PC-3 (cell line): ENCODE measurements around the gene E2F1. TPM values are rescaled to one million over a fixed set of nuclear protein-coding genes. Genes with fewer than 3 reads are reported as not detected.
"Not testable (repeated sequence)": the region's sequence is repeated elsewhere in the genome, so short reads cannot be mapped to it uniquely, and the experiment has no call there.

Experiments used
- ATAC-seq: fragments of 200-7000 bp; cut with Tn5 transposase; 2 replicates; pipeline ENCODE4 v1.9.1; 2020; ENCODE audit warnings: mild to moderate bottlenecking, moderate library complexity
- BruUV-seq: library from RNA; stranded (reverse); fragments of 400-500 nt; replicated peaks from 2 replicates; lab custom pipeline; 2021; lab: Mats Ljungman, UMichigan
- CTCF ChIA-PET: fragments of 300-600 bp; sonication (Branson Sonifier 250); formaldehyde crosslinking; loops from one replicate; lab custom pipeline; 2022; ENCODE audit warnings: antibody characterized with exemption; lab: Charles Lee
- POLR2A ChIA-PET: fragments of 300-600 bp; sonication (Branson Sonifier 250); formaldehyde crosslinking; loops from one replicate; lab custom pipeline; 2022; ENCODE audit warnings: antibody characterized with exemption; ENCODE audit not compliant: unreplicated experiment; lab: Charles Lee
- DNase-seq: peaks from one replicate; pipeline ENCODE4 v3.0.0-alpha.2; 2015
- H2AFZ ChIP-seq: fragments of 300-600 bp; sonication (generic); 2 replicates; pipeline ENCODE4 v1.6.0; 2016; ENCODE audit warnings: antibody characterized with exemption, low read length
- H3F3A ChIP-seq: fragments of 300-600 bp; sonication (generic); one replicate; pipeline ENCODE4 v1.6.0; 2017; ENCODE audit warnings: antibody characterized with exemption, low read length, control low read depth, mild to moderate bottlenecking; ENCODE audit not compliant: unreplicated experiment
- H3K27ac ChIP-seq: fragments of 300-600 bp; sonication (generic); 2 replicates; pipeline ENCODE4 v1.5.1; 2016; ENCODE audit warnings: mild to moderate bottlenecking, low read length
- H3K27me3 ChIP-seq: fragments of 300-600 bp; sonication (generic); 2 replicates; pipeline ENCODE4 v1.6.1; 2016; ENCODE audit warnings: low read length, mixed read lengths
- H3K36me3 ChIP-seq: fragments of 300-600 bp; sonication (generic); 2 replicates; pipeline ENCODE4 v1.6.1; 2016; ENCODE audit warnings: low read depth, mixed run types, low read length, mixed read lengths
- H3K4me1 ChIP-seq: fragments of 300-600 bp; sonication (generic); 2 replicates; pipeline ENCODE4 v1.5.1; 2016; ENCODE audit warnings: low read length; ENCODE audit not compliant: insufficient read depth
- H3K4me2 ChIP-seq: fragments of 300-600 bp; sonication (generic); 2 replicates; pipeline ENCODE4 v1.6.0; 2016; ENCODE audit warnings: low read length
- H3K4me3 ChIP-seq: fragments of 300-600 bp; sonication (generic); 2 replicates; pipeline ENCODE4 v1.5.1; 2016; ENCODE audit warnings: mild to moderate bottlenecking, low read length, mixed read lengths
- H3K79me2 ChIP-seq: fragments of 300-600 bp; sonication (generic); 2 replicates; pipeline ENCODE4 v1.6.1; 2017; ENCODE audit warnings: low read length, mixed read lengths
- H3K9ac ChIP-seq: fragments of 300-600 bp; sonication (generic); 2 replicates; pipeline ENCODE4 v1.6.0; 2016; ENCODE audit warnings: mild to moderate bottlenecking, low read length
- H3K9me2 ChIP-seq: fragments of 300-600 bp; sonication (generic); replicated peaks from 2 replicates; pipeline ENCODE4 v1.6.1; 2016; ENCODE audit warnings: mixed run types, low read length, mixed read lengths
- H3K9me3 ChIP-seq: fragments of 300-600 bp; sonication (generic); 2 replicates; pipeline ENCODE4 v1.6.1; 2016; ENCODE audit warnings: low read length, mixed read lengths
- H4K20me1 ChIP-seq: fragments of 300-600 bp; sonication (generic); 2 replicates; pipeline ENCODE4 v1.6.1; 2016; ENCODE audit warnings: low read length, mixed read lengths
- CTCF ChIP-seq: fragments of 300-600 bp; sonication (generic); conservative IDR thresholded peaks from 2 replicates; pipeline ENCODE4 v1.5.1; 2017; ENCODE audit warnings: antibody characterized with exemption, low read depth, mild to moderate bottlenecking, low read length
- EZH2 ChIP-seq: fragments of 300-600 bp; sonication (generic); IDR thresholded peaks from one replicate; pipeline ENCODE4 v1.6.1; 2017; ENCODE audit warnings: antibody characterized with exemption, mild to moderate bottlenecking, low read length; ENCODE audit not compliant: unreplicated experiment
- EZH2phosphoT487 ChIP-seq: fragments of 300-600 bp; sonication (generic); IDR thresholded peaks from 2 replicates; pipeline ENCODE4 v1.6.1; 2018; ENCODE audit warnings: mild to moderate bottlenecking, antibody characterized with exemption, low read length, borderline replicate concordance
- intact Hi-C: fragments of 100-400 bp; cut with micrococcal nuclease; formaldehyde crosslinking; loops from 2 replicates; pipeline ENCODE4 v1.9.0; 2023
- total RNA-seq: library from RNA; depleted of rRNA; stranded (reverse); fragments of >200 nt; gene quantifications from 2 replicates; pipeline ENCODE4 v1.2.3, GENCODE V29; 2014

E2F1 gene
- total RNA-seq, 1 experiment from 2014 or later: 63.7 TPM

GRCh38 chr20:33635341-33635740, 50.8 kb downstream of the E2F1 start:
- Histone ChIP-seq H3K9me2 (no peaks in the 10 kb centered on the region), H4K20me1 (no peaks in the 10 kb centered on the region), H3F3A (no peaks in the 10 kb centered on the region), H2AFZ (no peak overlapping the region), H3K36me3 (peaks cover 4% of the 10 kb centered on the region; the same call in 1 of the 2 replicates), H3K27ac (no peak overlapping the region), H3K27me3 (no peaks in the 10 kb centered on the region), H3K79me2 (no peaks in the 10 kb centered on the region), H3K4me1 (no peaks in the 10 kb centered on the region), H3K4me2 (no peak overlapping the region), H3K4me3 (no peak overlapping the region), H3K9me3 (no peaks in the 10 kb centered on the region), H3K9ac (no peak overlapping the region)
- intact Hi-C loops: no loop called here
- no peak for DNase-seq
- TF ChIP-seq CTCF (no peak), EZH2phosphoT487 (no peak), EZH2 (no peak)
- no TSS peak for BruUV-seq
- ChIA-PET CTCF (no interaction called here), POLR2A (interaction anchor here (0.6 kb wide), 1 partner anchor 135 kb away, joined by 3 read pairs; no protein-coding TSS in a partner anchor)
- ATAC-seq: no peak

GRCh38 chr20:33631910-33632309, 54.3 kb downstream of the E2F1 start:
- H2AFZ ChIP-seq, H4K20me1 ChIP-seq, CTCF ChIA-PET, intact Hi-C loops, H3K36me3 ChIP-seq, H3K4me2 ChIP-seq, H3K9me2 ChIP-seq, H3K27me3 ChIP-seq, H3K4me3 ChIP-seq, H3K79me2 ChIP-seq, H3K4me1 ChIP-seq, ATAC-seq, H3K9me3 ChIP-seq, H3K27ac ChIP-seq, DNase-seq, H3K9ac ChIP-seq, H3F3A ChIP-seq, BruUV-seq, POLR2A ChIA-PET: not testable (repeated sequence)

DNA sequence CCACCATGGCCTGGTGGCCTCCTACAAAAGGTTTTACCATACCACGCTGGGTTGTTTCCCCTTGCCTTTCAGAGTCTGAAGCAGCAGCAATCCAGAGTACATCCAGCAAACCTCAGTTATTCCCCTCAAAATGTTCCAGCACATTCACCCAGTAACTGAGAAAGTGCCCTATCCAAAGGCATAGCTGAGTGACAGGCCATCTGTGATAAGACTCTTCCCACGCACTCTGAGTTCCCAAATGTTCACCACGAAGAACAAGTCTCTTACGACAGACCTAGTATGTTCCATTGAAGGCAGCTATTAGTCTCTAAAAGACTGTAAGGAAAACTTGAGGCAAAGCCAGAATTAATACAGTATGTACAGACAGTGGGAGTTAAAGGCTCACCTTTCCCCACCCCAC, 55.7 kb downstream of the E2F1 start:
- BruUV-seq: no TSS peak
- ChIA-PET POLR2A (no interaction called here), CTCF (no interaction called here)
- Histone ChIP-seq H3K27me3 (no peaks in the 10 kb centered on the region), H3K79me2 (no peaks in the 10 kb centered on the region), H3K9me2 (no peaks in the 10 kb centered on the region), H3K4me2 (no peak overlapping the region), H3F3A (no peaks in the 10 kb centered on the region), H3K4me3 (no peak overlapping the region), H3K36me3 (no peaks in the 10 kb centered on the region), H3K4me1 (no peaks in the 10 kb centered on the region), H2AFZ (no peak overlapping the region), H3K9me3 (no peaks in the 10 kb centered on the region), H3K9ac (no peak overlapping the region), H3K27ac (no peak overlapping the region), H4K20me1 (no peaks in the 10 kb centered on the region)
- TF ChIP-seq CTCF: no peak
- no peak for TF ChIP-seq EZH2phosphoT487
- TF ChIP-seq EZH2: no peak
- intact Hi-C loops: no loop called here
- ATAC-seq: no peak
- no peak for DNase-seq
